Lower leg skin (tissue), 3 donors: Measurements from ENCODE around the gene SLC2A5.

Source experiments
- CTCF ChIP-seq, 3 donors: fragments of 450-650 bp; IDR thresholded peaks; one replicate each; pipeline ENCODE4 v1.5.1; 2016; ENCODE audit warnings: antibody characterized with exemption in 3 of 3, mild to moderate bottlenecking in 3 of 3, moderate library complexity in 2 of 3
- POLR2A ChIP-seq, 2 donors: fragments of 450-650 bp; IDR thresholded peaks; one replicate each; pipeline ENCODE4 v1.6.1; 2016 to 2017; ENCODE audit warnings: antibody characterized with exemption in 2 of 2, mild to moderate bottlenecking in 1 of 2, moderate library complexity in 1 of 2

DNA sequence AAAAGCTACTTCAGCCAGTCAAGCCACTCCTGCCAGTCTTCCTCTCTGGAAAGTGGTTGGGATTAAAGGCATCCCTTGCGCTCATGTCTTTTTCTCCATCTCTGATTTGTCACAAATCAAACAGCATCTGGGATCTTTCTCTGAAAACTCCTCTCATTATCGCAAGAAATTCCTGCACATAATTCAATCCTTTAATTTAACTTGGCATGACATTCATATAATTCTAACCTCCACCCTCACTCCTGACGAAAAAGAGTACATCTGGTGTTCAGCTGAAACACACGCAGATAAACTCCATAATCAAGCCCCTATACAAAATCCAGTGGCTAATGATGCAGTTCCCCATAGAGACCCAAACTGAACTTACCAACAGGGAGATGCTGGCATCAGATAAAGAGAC lies 19.4 kb upstream of the SLC2A5 start:
- TF ChIP-seq CTCF (IDR thresholded peaks at IDR 0.05) (no peak), POLR2A (IDR thresholded peaks at IDR 0.05) (no peak)
